Colon (tissue), 2 donors: ENCODE measurements around the gene VPS35L.

Source experiments
- FAIRE-seq: peaks from 2 replicates; lab custom pipeline; 2012; peaks lifted over from hg19 to GRCh38; lab: Jason Lieb, UNC
- donor health status: control.
- donor health status: control.

VPS35L gene

GRCh38 chr16:19694989-19695388 lies 139.5 kb downstream of the VPS35L start:
- FAIRE-seq: no peak

DNA sequence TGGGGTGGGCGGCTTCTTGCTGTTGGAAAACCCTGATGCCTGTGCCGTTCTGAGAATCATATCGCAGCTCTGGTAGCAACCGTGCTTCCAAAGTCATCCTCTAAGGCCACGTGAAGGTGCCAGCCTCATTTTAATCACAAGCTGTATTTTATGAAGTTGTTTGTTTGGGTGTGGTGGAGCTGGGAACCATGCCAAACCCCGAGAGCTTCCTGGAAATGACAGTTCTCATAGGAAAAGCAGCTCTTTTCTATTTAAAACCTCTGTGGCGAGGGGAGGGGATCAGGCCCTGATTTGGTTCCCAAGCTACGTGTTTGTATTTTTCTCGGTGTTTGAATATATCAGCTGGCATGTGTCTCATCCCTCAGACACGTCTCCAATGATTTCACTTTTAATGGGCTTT lies 140.8 kb downstream of the VPS35L start:
- FAIRE-seq: no peak

DNA sequence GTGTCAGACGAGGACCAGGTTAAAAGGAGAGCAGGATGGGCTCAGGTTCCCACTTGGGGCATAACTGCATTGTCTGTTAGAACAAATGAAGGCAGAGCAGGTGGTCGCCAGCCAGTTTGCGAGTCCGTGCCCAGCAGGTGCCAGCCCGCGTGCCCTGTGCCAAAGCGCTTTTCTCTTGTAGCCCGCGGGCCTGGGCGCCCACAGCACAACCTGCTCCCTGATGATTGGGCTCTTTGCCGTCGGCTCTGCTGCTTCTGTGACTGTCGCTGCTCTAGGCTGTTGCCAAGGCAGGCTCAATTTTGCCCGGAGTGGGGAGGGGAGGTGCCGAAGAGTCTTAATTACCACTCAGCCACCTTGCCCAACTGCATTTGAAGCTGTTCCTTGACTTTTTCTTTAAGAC lies 141.5 kb downstream of the VPS35L start:
- no peak for FAIRE-seq

DNA sequence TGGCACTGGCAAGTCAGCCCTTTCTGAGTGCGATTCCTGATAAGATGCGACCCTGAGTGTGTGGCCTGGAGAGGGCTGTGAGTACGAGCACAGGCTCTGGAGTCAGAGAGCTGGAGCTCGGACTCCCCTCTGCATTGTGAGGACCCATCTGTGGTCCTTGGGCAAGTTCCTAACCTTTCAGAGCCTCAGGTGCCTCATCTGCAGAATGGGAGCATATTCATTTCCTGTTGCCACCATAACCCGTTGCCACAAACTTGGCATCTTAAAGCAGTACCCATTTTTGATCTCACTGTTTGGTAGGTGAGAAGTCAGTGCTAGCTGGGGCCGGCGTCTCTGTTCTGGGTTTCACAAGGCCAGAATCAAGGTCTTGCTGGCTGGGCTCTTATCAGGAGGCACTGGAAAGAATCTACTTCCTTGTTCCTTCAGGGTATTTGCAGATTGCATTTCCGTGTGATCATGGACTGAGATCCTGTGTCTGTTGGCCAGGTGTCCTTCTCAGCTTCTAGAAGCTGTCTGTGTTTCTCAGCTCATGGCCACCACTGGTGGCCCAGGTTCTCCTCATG lies 142.3 kb downstream of the VPS35L start:
- FAIRE-seq: no peak

DNA sequence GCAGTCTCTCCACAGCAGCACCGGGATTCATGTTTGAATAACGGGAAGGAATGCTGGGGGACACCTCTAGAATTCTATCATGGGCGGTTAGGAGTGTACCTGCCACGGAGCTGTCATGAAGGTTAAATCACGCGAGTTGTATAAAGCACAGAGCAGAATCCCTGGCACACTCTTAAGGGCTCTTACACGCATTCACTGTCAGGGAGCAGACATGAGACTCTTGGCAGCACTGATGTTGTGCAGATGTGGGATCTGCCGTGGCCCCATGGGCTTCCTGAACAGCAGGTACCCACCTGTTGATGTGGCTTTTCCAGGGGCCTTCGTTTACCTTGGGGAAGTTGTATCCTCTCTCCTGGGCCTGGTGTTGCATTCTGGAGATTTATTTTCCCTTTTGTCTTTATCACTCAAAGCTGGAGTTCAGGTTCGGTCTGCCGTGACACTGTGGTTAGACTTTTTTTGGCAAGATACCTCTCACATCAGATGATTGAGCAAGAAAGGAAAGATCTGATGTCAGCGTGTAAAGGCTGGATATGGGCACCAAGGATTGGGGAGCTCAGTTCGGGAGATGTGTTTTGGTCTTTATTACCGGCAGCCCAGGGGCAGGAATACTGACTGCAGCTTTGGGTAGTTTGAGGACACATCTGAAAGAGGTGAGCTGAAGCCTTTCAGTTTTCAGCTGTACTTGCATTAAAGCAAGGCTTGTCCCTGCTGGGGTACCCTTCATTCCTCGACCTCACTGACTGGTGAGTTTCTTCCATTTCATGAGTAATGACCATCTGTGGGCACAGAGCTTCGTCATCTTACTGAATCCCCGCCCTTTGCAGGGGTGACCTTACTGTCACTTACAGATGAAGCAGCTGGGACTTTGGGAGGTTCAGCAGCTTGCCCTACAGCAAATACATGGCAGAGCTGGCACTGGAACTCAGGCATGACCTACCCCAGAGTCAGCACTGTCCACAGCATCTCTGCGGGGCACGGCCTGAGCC lies 143.3 kb downstream of the VPS35L start:
- FAIRE-seq: no peak

DNA sequence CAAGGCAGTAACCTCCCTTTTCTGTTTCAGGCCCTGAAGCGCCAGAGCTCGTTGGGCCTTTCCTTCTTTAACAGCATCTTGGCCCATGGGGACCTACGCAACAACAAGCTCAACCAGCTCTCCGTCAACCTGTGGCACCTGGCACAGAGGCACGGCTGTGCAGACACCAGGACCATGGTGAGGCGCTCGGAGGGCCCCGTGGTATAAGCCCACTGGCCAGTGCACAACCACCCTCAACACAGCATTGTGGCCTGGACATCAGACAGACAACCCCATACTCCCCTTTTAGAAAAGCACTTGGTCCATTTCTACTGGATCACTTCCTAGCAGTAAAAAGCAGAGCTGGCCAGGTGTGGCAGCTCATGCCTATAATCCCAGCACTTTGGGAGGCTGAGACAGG lies 144.0 kb downstream of the VPS35L start:
- FAIRE-seq: no peak

GRCh38 chr16:19700319-19700781 lies 144.8 kb downstream of the VPS35L start:
- FAIRE-seq: no peak

GRCh38 chr16:19701091-19701490 lies 145.6 kb downstream of the VPS35L start:
- FAIRE-seq: no peak

DNA sequence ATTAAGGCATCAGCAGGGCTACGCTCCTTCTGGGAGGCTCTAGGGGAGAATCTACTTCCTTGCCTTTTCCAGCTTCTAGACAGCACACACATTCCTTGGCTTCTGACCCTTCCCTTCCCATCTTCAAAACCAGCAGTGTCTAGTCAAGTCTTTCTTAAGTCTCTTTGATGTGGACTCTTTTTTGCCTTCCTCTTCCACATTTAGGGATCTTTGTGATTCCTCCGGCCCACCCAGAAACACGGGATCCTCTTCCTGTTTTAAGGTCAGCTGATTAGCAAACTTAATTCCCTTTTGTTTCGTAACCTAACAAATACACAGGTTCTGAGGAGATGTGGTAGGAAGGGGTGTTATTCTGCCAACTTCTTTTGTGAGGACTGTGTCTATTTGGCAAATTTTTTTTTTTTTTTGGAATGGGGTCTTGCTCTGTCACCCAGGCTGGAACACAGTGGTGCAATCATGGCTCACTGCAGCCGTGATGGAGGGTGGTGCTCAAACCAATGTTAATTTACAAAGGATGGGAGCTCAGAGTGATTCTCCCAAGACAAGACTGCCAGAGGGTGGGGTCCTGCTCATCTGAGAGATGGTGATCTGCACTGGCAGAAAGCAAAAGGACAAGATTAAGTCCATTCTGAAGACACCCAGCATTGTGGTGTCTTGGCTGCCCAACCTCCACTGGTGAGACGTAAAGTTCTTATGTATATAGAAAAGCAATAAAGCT lies 147.8 kb downstream of the VPS35L start:
- no peak for FAIRE-seq

- FAIRE-seq: no peak
Observed at GRCh38 chr16:19704321-19705145, 149.0 kb downstream of the VPS35L start.

GRCh38 chr16:19705146-19705501 lies 149.6 kb downstream of the VPS35L start:
- no peak for FAIRE-seq

DNA sequence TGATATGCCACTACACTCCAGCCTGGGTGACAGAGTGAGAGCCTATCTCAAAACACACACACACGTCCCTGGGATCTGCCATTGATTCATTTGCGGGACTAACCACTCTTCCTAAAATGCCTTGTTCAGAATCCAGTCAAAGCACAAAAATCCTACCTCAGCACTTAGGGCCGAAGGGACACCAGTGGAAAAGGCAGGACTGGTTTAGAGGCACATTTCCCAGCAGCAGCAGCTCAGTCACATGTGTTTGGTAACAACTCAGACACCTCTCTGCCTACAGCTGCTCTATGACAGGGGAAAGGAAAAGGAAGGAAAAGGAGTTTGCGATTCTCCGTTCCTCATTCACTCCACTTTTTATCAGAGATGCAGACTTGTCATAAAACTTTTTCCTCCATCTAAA lies 150.3 kb downstream of the VPS35L start:
- no peak for FAIRE-seq

DNA sequence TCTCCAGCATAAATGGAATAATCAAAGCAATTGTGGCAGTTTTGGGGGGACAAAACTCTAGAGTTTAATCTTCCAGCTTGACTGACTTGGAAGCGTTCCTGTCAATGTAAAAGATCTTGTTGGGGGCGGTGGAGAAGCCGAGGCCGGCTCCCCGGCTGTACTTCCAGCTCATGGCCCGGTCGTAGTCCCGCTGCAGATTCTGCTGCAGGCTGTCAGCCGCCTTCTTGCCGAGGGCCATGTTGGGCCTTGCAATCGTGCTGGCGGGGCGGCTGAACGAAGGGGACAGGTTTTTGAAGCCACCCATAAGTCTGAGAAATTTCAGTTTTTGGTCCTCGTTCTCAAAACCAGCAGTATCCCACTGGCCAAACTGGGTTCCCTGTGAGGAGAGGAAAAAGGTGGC lies 151.3 kb downstream of the VPS35L start:
- FAIRE-seq: no peak

- FAIRE-seq: no peak
Observed at GRCh38 chr16:19707569-19708295, 152.2 kb downstream of the VPS35L start.

- no peak for FAIRE-seq
Observed at GRCh38 chr16:19708296-19709205, 153.0 kb downstream of the VPS35L start.

DNA sequence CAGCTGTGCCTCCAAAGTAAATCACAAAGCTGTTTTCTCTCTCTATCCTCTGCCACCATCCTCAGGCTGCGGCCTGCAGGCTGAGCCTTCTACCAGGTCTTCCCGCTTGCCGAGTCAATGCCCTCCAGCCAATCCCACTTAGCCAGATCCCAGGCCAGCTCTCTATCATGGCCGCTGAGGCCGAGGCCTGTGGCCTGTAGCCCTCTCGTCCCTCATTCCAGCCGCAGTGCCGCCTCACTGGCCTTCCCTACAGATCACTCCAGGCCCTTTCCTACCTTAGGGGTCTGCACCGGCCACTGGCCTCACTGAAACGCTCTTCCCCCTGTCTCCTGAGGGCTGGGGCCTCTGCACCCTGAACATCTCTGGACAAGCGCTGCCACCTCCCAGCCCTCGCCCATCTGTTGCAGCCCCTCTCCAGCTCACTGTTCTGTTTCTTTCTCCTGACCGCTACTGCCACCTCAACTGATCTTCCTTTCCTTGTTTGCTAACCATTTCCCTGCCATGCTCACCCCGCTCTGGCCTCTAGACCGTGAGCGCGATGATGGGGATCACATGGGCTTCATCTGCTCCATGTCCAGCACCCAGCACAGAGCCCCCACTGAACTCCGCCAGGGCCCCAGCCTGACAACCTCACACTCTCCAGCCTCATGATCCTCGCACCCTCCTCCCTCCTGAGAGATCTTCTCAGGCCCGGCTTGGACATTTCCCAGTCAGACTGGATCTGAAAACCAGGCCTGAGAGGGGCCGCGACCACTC lies 154.1 kb downstream of the VPS35L start:
- FAIRE-seq: no peak

DNA sequence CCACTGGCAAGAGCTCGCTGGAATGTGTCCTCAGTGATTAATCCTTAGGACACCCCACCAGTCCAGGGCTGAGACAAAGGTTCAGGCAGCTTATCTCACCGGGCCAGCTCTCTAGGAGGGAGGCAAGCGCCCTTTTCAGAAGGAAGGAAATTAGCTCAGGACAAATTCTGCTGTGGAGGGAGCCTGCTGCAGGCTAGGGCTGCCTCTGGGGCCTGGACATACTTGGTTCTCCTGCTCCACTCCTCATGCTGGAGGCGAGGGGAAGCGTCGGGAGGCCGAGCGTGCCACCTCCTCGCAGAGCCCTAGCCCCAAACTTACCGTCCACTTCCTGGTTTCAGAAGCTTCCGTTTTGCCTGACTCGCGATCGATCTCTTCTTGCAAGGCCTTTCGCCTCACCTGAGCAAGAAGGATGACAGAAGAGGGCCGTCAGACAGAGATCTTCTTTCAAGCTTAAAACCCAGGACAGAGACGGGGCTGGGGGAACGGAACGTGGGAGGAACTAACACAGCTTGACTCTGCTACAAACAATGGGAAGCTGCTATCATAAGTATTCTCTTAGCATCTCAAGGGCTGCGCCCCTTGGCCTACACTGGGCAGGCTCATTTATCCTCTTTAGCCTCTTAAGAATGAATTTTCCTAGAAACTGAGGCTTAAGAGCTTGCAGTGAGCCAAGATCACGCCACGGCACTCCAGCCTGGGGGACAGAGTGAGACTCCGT lies 154.8 kb downstream of the VPS35L start:
- no peak for FAIRE-seq

DNA sequence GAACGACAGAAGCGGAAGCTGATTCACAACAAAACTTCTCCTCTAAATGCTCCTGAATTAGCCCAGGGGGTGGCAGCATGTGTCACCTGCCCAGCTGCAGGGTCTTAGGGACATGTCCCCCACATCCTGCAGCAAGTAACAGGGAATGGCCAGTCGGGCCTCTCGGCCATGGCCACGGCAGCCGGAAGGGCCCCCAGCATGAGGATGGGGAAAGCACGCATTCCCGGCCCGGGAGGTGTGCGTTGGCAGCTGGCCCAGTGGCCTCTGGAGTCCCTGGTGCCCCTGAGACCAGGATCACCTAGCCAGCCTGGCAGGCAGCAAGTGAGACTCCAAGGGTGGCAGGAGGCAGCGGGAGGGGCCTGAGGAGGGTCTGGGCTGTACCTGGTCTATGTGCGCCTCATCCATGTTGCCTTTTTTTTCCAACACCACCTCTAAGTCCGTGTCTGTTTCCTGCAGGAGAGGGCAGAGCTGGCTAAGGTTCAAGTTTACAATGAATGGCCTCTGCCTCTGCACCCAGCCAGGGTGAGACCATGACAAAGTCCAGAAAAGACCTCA lies 155.6 kb downstream of the VPS35L start:
- no peak for FAIRE-seq

DNA sequence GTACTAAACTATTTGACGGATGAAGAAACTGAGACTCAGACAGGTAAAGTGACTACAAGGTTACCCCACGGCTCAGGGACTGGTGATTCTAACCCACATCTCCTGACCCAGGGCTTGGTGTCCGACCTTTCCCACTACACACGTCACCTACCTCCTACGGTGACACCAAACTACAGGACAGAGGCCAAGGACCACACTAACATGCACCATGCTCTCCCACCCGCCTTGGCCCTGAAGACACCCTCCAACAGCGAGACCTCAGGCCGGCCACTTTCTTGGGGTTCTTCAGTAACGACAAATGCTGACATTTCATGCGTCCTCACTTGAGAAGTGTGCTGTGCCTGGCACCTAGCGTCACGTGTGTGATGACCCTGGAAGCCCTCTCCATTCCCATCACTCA lies 156.1 kb downstream of the VPS35L start:
- FAIRE-seq: no peak
